OCI-LY3 (cell line): ENCODE measurements around the gene GRIN2D.

Experiments used
- CTCF ChIP-seq: fragments of 200-600, 300-600 bp; sonication (generic); IDR thresholded peaks from 2 replicates; pipeline ENCODE4 v1.5.1; 2014; ENCODE audit warnings: antibody characterized with exemption, low read length, low read depth
- EZH2phosphoT487 ChIP-seq: fragments of 200-600 bp; shearing (Covaris generic); IDR thresholded peaks from 2 replicates; pipeline ENCODE4 v1.6.1; 2018; ENCODE audit warnings: antibody characterized with exemption, mixed run types, low read depth

GRCh38 chr19:48365602-48366001, 27.9 kb upstream of the GRIN2D start:
- TF ChIP-seq CTCF (no peak), EZH2phosphoT487 (no peak)
